H9 (cell line): ENCODE measurements around the gene TATDN2. TPM values are rescaled to one million over a fixed set of nuclear protein-coding genes. Genes with fewer than 3 reads are reported as not detected.

ENCODE experiments used
- DNase-seq: peaks from one replicate; pipeline ENCODE4 v3.0.0-alpha.2; 2017
- H2AFZ ChIP-seq: one replicate; pipeline ENCODE4 v1.6.1; 2013; ENCODE audit warnings: mild to moderate bottlenecking, low read length, control low read depth, moderate library complexity
- H2AK5ac ChIP-seq: 2 replicates; pipeline ENCODE4 v1.6.1; 2013; ENCODE audit warnings: low read length, control low read depth, mixed read lengths; ENCODE audit not compliant: insufficient read length
- H2BK120ac ChIP-seq: one replicate; pipeline ENCODE4 v1.6.1; 2013; ENCODE audit warnings: low read depth, mild to moderate bottlenecking, low read length, control low read depth, inconsistent platforms; ENCODE audit not compliant: poor library complexity, severe bottlenecking
- H2BK12ac ChIP-seq: 2 replicates; pipeline ENCODE4 v1.6.1; 2013; ENCODE audit warnings: low read length, control low read depth, mixed read lengths, low read depth; ENCODE audit not compliant: insufficient read length
- H2BK15ac ChIP-seq: 2 replicates; pipeline ENCODE4 v1.6.1; 2013; ENCODE audit warnings: low read depth, low read length, control low read depth
- H2BK20ac ChIP-seq: one replicate; pipeline ENCODE4 v1.6.1; 2013; ENCODE audit warnings: low read depth, mild to moderate bottlenecking, low read length, control low read depth, inconsistent platforms; ENCODE audit not compliant: poor library complexity, severe bottlenecking
- H2BK5ac ChIP-seq: 2 replicates; pipeline ENCODE4 v1.6.1; 2013; ENCODE audit warnings: low read length, control low read depth, mixed read lengths; ENCODE audit not compliant: insufficient read length
- H3K14ac ChIP-seq: 2 replicates; pipeline ENCODE4 v1.6.1; 2013; ENCODE audit warnings: low read length, control low read depth; ENCODE audit not compliant: insufficient read depth
- H3K18ac ChIP-seq: 2 replicates; pipeline ENCODE4 v1.6.1; 2013; ENCODE audit warnings: low read depth, mild to moderate bottlenecking, mixed read lengths, low read length, control low read depth; ENCODE audit not compliant: insufficient read length
- H3K23ac ChIP-seq: 2 replicates; pipeline ENCODE4 v1.6.1; 2013; ENCODE audit warnings: low read length, control low read depth, mixed read lengths, low read depth; ENCODE audit not compliant: insufficient read length
- H3K23me2 ChIP-seq: 2 replicates; pipeline ENCODE4 v1.6.1; 2013; ENCODE audit warnings: low read depth, mild to moderate bottlenecking, mixed read lengths, low read length, control low read depth; ENCODE audit not compliant: insufficient read length, poor library complexity, severe bottlenecking
- H3K27ac ChIP-seq: 2 replicates; pipeline ENCODE4 v1.5.1; 2013; ENCODE audit warnings: low read length, control low read depth, mixed read lengths, low read depth; ENCODE audit not compliant: insufficient read length
- H3K27me3 ChIP-seq: 2 replicates; pipeline ENCODE4 v1.6.1; 2013; ENCODE audit warnings: low read length, control low read depth, inconsistent platforms; ENCODE audit not compliant: insufficient read depth
- H3K4ac ChIP-seq: 2 replicates; pipeline ENCODE4 v1.6.1; 2013; ENCODE audit warnings: low read depth, mild to moderate bottlenecking, control low read depth, inconsistent platforms, low read length, moderate library complexity
- H3K4me1 ChIP-seq: 2 replicates; pipeline ENCODE4 v1.6.1; 2013; ENCODE audit warnings: low read length, control low read depth, inconsistent platforms; ENCODE audit not compliant: insufficient read depth
- H3K4me2 ChIP-seq: 2 replicates; pipeline ENCODE4 v1.6.1; 2013; ENCODE audit warnings: low read length, control low read depth, mixed read lengths; ENCODE audit not compliant: insufficient read length, insufficient read depth
- H3K56ac ChIP-seq: 2 replicates; pipeline ENCODE4 v1.6.1; 2013; ENCODE audit warnings: low read depth, mild to moderate bottlenecking, mixed read lengths, low read length, control low read depth; ENCODE audit not compliant: insufficient read length
- H3K79me1 ChIP-seq: 2 replicates; pipeline ENCODE4 v1.6.1; 2013; ENCODE audit warnings: low read depth, mild to moderate bottlenecking, moderate library complexity, low read length, control low read depth, inconsistent platforms; ENCODE audit not compliant: insufficient read depth, poor library complexity, severe bottlenecking
- H3K79me2 ChIP-seq: 2 replicates; pipeline ENCODE4 v1.6.1; 2013; ENCODE audit warnings: low read length, control low read depth, inconsistent platforms; ENCODE audit not compliant: insufficient read depth
- H3K9ac ChIP-seq: 2 replicates; pipeline ENCODE4 v1.6.1; 2013; ENCODE audit warnings: low read length, control low read depth, mixed read lengths; ENCODE audit not compliant: insufficient read length; ENCODE audit errors: extremely low read depth
- H3K9me3 ChIP-seq: one replicate; pipeline ENCODE4 v1.6.1; 2013; ENCODE audit warnings: low read depth, low read length, inconsistent platforms; ENCODE audit not compliant: control insufficient read depth
- H3T11ph ChIP-seq: one replicate; pipeline ENCODE4 v1.6.1; 2013; ENCODE audit warnings: mild to moderate bottlenecking, low read length, control low read depth, inconsistent platforms
- H4K20me1 ChIP-seq: one replicate; pipeline ENCODE4 v1.6.1; 2013; ENCODE audit not compliant: control insufficient read depth, insufficient read length, insufficient read depth
- H4K5ac ChIP-seq: 2 replicates; pipeline ENCODE4 v1.6.1; 2013; ENCODE audit warnings: low read depth, mild to moderate bottlenecking, mixed read lengths, low read length, control low read depth; ENCODE audit not compliant: insufficient read length
- H4K8ac ChIP-seq: replicated peaks from 2 replicates; pipeline ENCODE4 v1.6.1; 2013; ENCODE audit warnings: low read length, control low read depth, mixed read lengths, low read depth; ENCODE audit not compliant: insufficient read length
- H4K91ac ChIP-seq: 2 replicates; pipeline ENCODE4 v1.6.1; 2013; ENCODE audit warnings: low read depth, mild to moderate bottlenecking, moderate library complexity, mixed read lengths, low read length, control low read depth; ENCODE audit not compliant: insufficient read length
- H3K27ac Mint-ChIP-seq, 3 experiments: 2 replicates in 2 of 3; 3 replicates in 1 of 3; pipeline ENCODE4 v1.8.0; 2020 to 2021; ENCODE audit warnings: mixed read lengths in 3 of 3, mild to moderate bottlenecking in 1 of 3, moderate library complexity in 1 of 3
- H3K27me3 Mint-ChIP-seq: 2 replicates; pipeline ENCODE4 v1.8.0; 2021; ENCODE audit warnings: low read depth, mild to moderate bottlenecking, moderate library complexity, mixed read lengths
- H3K36me3 Mint-ChIP-seq, 3 experiments: 2 replicates in 2 of 3; 3 replicates in 1 of 3; pipeline ENCODE4 v1.8.0; 2020 to 2021; ENCODE audit warnings: low read depth in 3 of 3, mixed read lengths in 3 of 3; ENCODE audit not compliant: insufficient read depth in 1 of 3
- H3K4me1 Mint-ChIP-seq, 2 experiments: 2 replicates each; pipeline ENCODE4 v1.8.0; 2020; ENCODE audit warnings: mixed read lengths in 2 of 2
- H3K4me3 Mint-ChIP-seq, 2 experiments: 2 replicates in 1 of 2; 3 replicates in 1 of 2; pipeline ENCODE4 v1.8.0; 2020 to 2021; ENCODE audit warnings: mild to moderate bottlenecking in 2 of 2, mixed read lengths in 2 of 2, moderate library complexity in 1 of 2
- H3K9me3 Mint-ChIP-seq, 2 experiments: 2 replicates in 1 of 2; 3 replicates in 1 of 2; pipeline ENCODE4 v1.8.0; 2020; ENCODE audit warnings: mild to moderate bottlenecking in 2 of 2, mixed read lengths in 2 of 2, moderate library complexity in 1 of 2
- CTCF ChIP-seq: fragments of 200-600 bp; sonication (generic); conservative IDR thresholded peaks from 3 replicates; pipeline ENCODE4 v1.8.0; 2021; ENCODE audit warnings: antibody characterized with exemption, mild to moderate bottlenecking
- WGBS: extraction: QIAGEN DNeasy Blood & Tissue Kit; methylation state at CpG from one replicate; pipeline ENCODE4 v1.1.7; 2013; ENCODE audit warnings: missing lambda C conversion rate, low lambda C conversion rate, mixed read lengths; ENCODE audit not compliant: insufficient read length; ENCODE audit errors: extremely low coverage; 5-methylcytosine and 5-hydroxymethylcytosine counted together
- total RNA-seq: library from RNA; stranded (reverse); gene quantifications from 2 replicates; pipeline ENCODE4 v1.2.1, GENCODE V29; 2021

Gene TATDN2
- total RNA-seq, 1 experiment from 2014 or later = 34.4 TPM

DNA sequence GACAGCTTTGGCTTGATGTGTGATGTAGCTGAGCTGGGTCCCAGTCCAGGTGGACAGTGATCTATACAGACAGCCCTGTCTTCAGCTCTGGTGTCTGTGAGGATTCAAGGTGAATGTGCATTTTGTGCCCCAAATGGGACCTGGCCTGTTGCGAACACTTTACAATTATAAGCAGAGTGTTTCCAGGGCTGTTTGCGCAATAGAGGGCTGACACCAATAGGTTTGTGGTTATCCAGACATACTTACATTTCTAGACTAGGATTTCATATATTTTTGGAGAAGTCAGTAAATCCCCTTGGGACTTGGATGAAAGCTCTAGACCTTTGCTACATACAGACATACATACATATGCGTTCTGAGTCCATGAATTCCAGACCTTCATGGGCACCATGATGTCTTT, 4.2 kb upstream of the TATDN2 start:
- no peak overlapping the region for H2BK15ac ChIP-seq
- no peak overlapping the region for H2BK12ac ChIP-seq
- H2BK5ac ChIP-seq = no peak overlapping the region
- Mint-ChIP-seq H3K36me3 (peaks cover 15 to 19% (median 18%) of the 10 kb centered on the region in 3 experiments; a peak in 6 of 7 replicates), H3K27ac (no peak overlapping the region), H3K9me3 (peaks cover 33 to 34% of the 10 kb centered on the region in 2 experiments), H3K4me1 (peaks cover 7 to 10% of the 10 kb centered on the region in 2 experiments), H3K4me3 (no peak overlapping the region), H3K27me3 (peaks cover 17% of the 10 kb centered on the region)
- no peak overlapping the region for H3K23ac ChIP-seq
- DNase-seq = no peak
- H3T11ph ChIP-seq = no peak overlapping the region
- H4K5ac ChIP-seq = no peak overlapping the region
- no peak overlapping the region for H2AFZ ChIP-seq
- H3K9ac ChIP-seq = no peak overlapping the region
- no peak overlapping the region for H3K14ac ChIP-seq
- no peak overlapping the region for H2BK20ac ChIP-seq
- H3K4me2 ChIP-seq = no peak overlapping the region
- no peaks in the 10 kb centered on the region for H3K79me2 ChIP-seq
- H4K91ac ChIP-seq = no peak overlapping the region
- peaks cover 4% of the 10 kb centered on the region for H3K23me2 ChIP-seq
- no peak overlapping the region for H3K18ac ChIP-seq
- H3K27me3 ChIP-seq = no peaks in the 10 kb centered on the region
- H3K4me1 ChIP-seq = no peaks in the 10 kb centered on the region
- no peak overlapping the region for H3K56ac ChIP-seq
- H4K20me1 ChIP-seq = no peaks in the 10 kb centered on the region
- H3K4ac ChIP-seq = no peak overlapping the region
- no peak overlapping the region for H3K27ac ChIP-seq
- H2BK120ac ChIP-seq = no peak overlapping the region
- no peaks in the 10 kb centered on the region for H3K9me3 ChIP-seq
- no peaks in the 10 kb centered on the region for H3K79me1 ChIP-seq
- no CpG with 5 or more reads among the region's 3 CpGs for WGBS
- no peak overlapping the region for H4K8ac ChIP-seq
- no peak overlapping the region for H2AK5ac ChIP-seq
- no peak for TF ChIP-seq CTCF
